GM12878 (cell line): Measurements from ENCODE around the gene C1orf52. TPM values are rescaled to one million over a fixed set of nuclear protein-coding genes. Genes with fewer than 3 reads are reported as not detected.

ENCODE experiments used
- ATAC-seq: fragments of 200-7000 bp; cut with Tn5 transposase; 3 replicates; pipeline ENCODE4 v1.9.1; 2020; ENCODE audit warnings: mild to moderate bottlenecking, moderate library complexity
- BruUV-seq: library from RNA; stranded (reverse); fragments of 400-500 nt; replicated peaks from 2 replicates; lab custom pipeline; 2021; lab: Mats Ljungman, UMichigan
- CTCF ChIA-PET: fragments of 300-600 bp; sonication (Branson Sonifier 250); formaldehyde crosslinking; extraction: SDS; loops from one replicate; lab custom pipeline; 2021; ENCODE audit warnings: inconsistent platforms; lab: Yijun Ruan, JAX
- POLR2A ChIA-PET: fragments of 350-600 bp; formaldehyde crosslinking; extraction: SDS; loops from one replicate; lab custom pipeline; 2021; ENCODE audit warnings: inconsistent platforms; lab: Charles Lee
- RAD21 ChIA-PET: fragments of 300-600 bp; sonication (Branson Sonifier 250); formaldehyde crosslinking; loops from one replicate; lab custom pipeline; 2023; ENCODE audit warnings: antibody characterized with exemption; ENCODE audit not compliant: unreplicated experiment; lab: Charles Lee
- SMC1A ChIA-PET: fragments of 300-600 bp; sonication (Branson Sonifier 250); formaldehyde crosslinking; loops from one replicate; lab custom pipeline; 2023; ENCODE audit not compliant: unreplicated experiment, uncharacterized antibody; lab: Charles Lee
- DNase-seq: peaks from one replicate; pipeline ENCODE4 v3.0.0-alpha.2; 2011; ENCODE audit warnings: low read depth, low spot score
- FAIRE-seq: peaks from 3 replicates; lab custom pipeline; 2011; peaks lifted over from hg19 to GRCh38; lab: Jason Lieb, UNC
- H2AFZ ChIP-seq: 2 replicates; pipeline ENCODE4 v1.6.0; 2011; ENCODE audit warnings: low read depth, low read length, control low read depth; ENCODE audit not compliant: control insufficient read depth
- H3K27ac ChIP-seq: 2 replicates; pipeline ENCODE4 v1.5.1; 2011; ENCODE audit warnings: control low read depth; ENCODE audit not compliant: control insufficient read depth, insufficient read depth
- H3K27me3 ChIP-seq, 2 experiments: replicated peaks in 1 of 2; 2 replicates each; pipeline versions ENCODE4 v1.6.0 to v1.6.1; 2011; ENCODE audit warnings: low read length in 1 of 2; ENCODE audit not compliant: control insufficient read depth in 2 of 2, insufficient read depth in 2 of 2
- H3K36me3 ChIP-seq, 2 experiments: 2 replicates each; pipeline ENCODE4 v1.5.1; 2011; ENCODE audit warnings: low read length in 1 of 2; ENCODE audit not compliant: control insufficient read depth in 2 of 2, insufficient read depth in 2 of 2
- H3K4me1 ChIP-seq: 2 replicates; pipeline ENCODE4 v1.6.1; 2011; ENCODE audit warnings: mild to moderate bottlenecking, low read length, moderate library complexity, mixed read lengths; ENCODE audit not compliant: control insufficient read depth, insufficient read depth
- H3K4me2 ChIP-seq: 2 replicates; pipeline ENCODE4 v1.6.0; 2011; ENCODE audit warnings: control low read depth; ENCODE audit not compliant: control insufficient read depth, insufficient read depth
- H3K4me3 ChIP-seq: fragments of 200-600 bp; sonication (generic); 2 replicates; pipeline ENCODE4 v1.5.1; 2016
- H3K79me2 ChIP-seq: 2 replicates; pipeline ENCODE4 v1.6.0; 2011; ENCODE audit warnings: low read length; ENCODE audit not compliant: control insufficient read depth, insufficient read depth
- H3K9ac ChIP-seq: 2 replicates; pipeline ENCODE4 v1.8.0; 2011; ENCODE audit warnings: low read length, control low read depth, mixed read lengths; ENCODE audit not compliant: control insufficient read depth, insufficient read depth
- H3K9me3 ChIP-seq: replicated peaks from 3 replicates; pipeline ENCODE4 v1.5.1; 2011; ENCODE audit warnings: mild to moderate bottlenecking, low read length; ENCODE audit not compliant: control insufficient read depth, insufficient read depth
- H4K20me1 ChIP-seq: 2 replicates; pipeline ENCODE4 v1.6.0; 2011; ENCODE audit not compliant: control insufficient read depth, insufficient read depth
- CUX1 ChIP-seq: IDR thresholded peaks from 2 replicates; pipeline ENCODE4 v1.6.1; 2012; ENCODE audit warnings: improper control_type of control experiment, low read depth, low read length; ENCODE audit not compliant: insufficient replicate concordance
- EED ChIP-seq: sonication (generic); IDR thresholded peaks from 2 replicates; pipeline ENCODE4 v1.6.1; 2016; ENCODE audit warnings: antibody characterized with exemption, low read depth
- ESRRA ChIP-seq: IDR thresholded peaks from 2 replicates; pipeline ENCODE4 v1.6.1; 2012; ENCODE audit warnings: mild to moderate bottlenecking, low read length, improper control_type of control experiment
- EZH2 ChIP-seq: IDR thresholded peaks from 2 replicates; pipeline ENCODE4 v1.6.1; 2012; ENCODE audit warnings: low read depth, mild to moderate bottlenecking, control low read depth, inconsistent platforms, low read length, borderline replicate concordance; ENCODE audit not compliant: control insufficient read depth
- IKZF2 ChIP-seq, 2 experiments: fragments of 450-650 bp; IDR thresholded peaks; 2 replicates each; pipeline ENCODE4 v1.6.1; 2017; ENCODE audit warnings: mild to moderate bottlenecking in 2 of 2, moderate library complexity in 2 of 2
- NFIC ChIP-seq: IDR thresholded peaks from 2 replicates; pipeline ENCODE4 v1.6.1; 2012; ENCODE audit warnings: low read depth, mild to moderate bottlenecking, inconsistent platforms, low read length, moderate library complexity
- NR2C1 ChIP-seq: fragments of 450-650 bp; IDR thresholded peaks from 2 replicates; pipeline ENCODE4 v1.6.1; 2017; ENCODE audit warnings: antibody characterized with exemption, mild to moderate bottlenecking, moderate library complexity
- RBBP5 ChIP-seq: fragments of 200-600 bp; sonication (generic); conservative IDR thresholded peaks from 2 replicates; pipeline ENCODE4 v1.6.1; 2016
- SPI1 ChIP-seq: IDR thresholded peaks from 2 replicates; pipeline ENCODE4 v1.6.1; 2011; ENCODE audit warnings: low read depth, mild to moderate bottlenecking, low read length, moderate library complexity, borderline replicate concordance; ENCODE audit not compliant: insufficient read depth
- SUPT20H ChIP-seq: IDR thresholded peaks from 2 replicates; pipeline ENCODE4 v1.6.1; 2011; ENCODE audit warnings: low read depth, mild to moderate bottlenecking, low read length, moderate library complexity, borderline replicate concordance; ENCODE audit not compliant: control insufficient read depth
- TBL1XR1 ChIP-seq: IDR thresholded peaks from 2 replicates; pipeline ENCODE4 v1.6.1; 2012; ENCODE audit warnings: low read depth, low read length, improper control_type of control experiment
- WGBS: methylation state at CpG from one replicate; pipeline ENCODE4 v1.1.6; 2016; ENCODE audit warnings: low lambda C conversion rate; ENCODE audit not compliant: insufficient replicate concordance, insufficient coverage; ENCODE audit errors: missing lambda C conversion rate; 5-methylcytosine and 5-hydroxymethylcytosine counted together
- in situ Hi-C: fragments of 300-500 bp; cut with MboI; formaldehyde crosslinking; loops from 9 replicates; pipeline ENCODE4 v1.14.3; 2018; ENCODE audit warnings: mixed read lengths
- intact Hi-C: fragments of 100-400 bp; cut with micrococcal nuclease; formaldehyde crosslinking; loops from one replicate; pipeline ENCODE4 v1.14.2; 2022; ENCODE audit not compliant: unreplicated experiment
- polyA plus RNA-seq, 11 experiments: library from polyadenylated mRNA; depleted of rRNA in 4 of 11; unstranded in 6 of 11; stranded (reverse) in 5 of 11; fragments of >200 nt; fragmentation: Nextera tagmentation in 4 of 11; fragmentation: Illumina TruSeq in 1 of 11; extraction: Ambion mirVana in 4 of 11; extraction: Trizol in 1 of 11; gene quantifications; 1 replicate in 1 of 11; 2 replicates in 10 of 11; pipeline versions ENCODE4 v1.2.1 to v1.2.3, GENCODE V29; 2011 to 2016; ENCODE audit warnings: inconsistent platforms in 2 of 11, missing spikeins in 2 of 11, low read depth in 1 of 11
- total RNA-seq, 4 experiments: library from RNA; depleted of rRNA in 3 of 4; stranded (reverse); fragments of >200 nt in 3 of 4; fragmentation: Illumina TruSeq in 1 of 4; extraction: Trizol in 1 of 4; gene quantifications; 2 replicates each; pipeline versions ENCODE4 v1.2.1 to v1.2.3, GENCODE V29; 2013 to 2021

Gene C1orf52
- total and polyA plus RNA-seq, 10 of the 15 experiments (the other 5 are each of a cell fraction or from before 2014, with no cell fraction given), result 9.4 to 39.5 (median 17.6) TPM

- intact Hi-C loops (no loop called here), in situ Hi-C loops (no loop called here)
- no peak overlapping the region for H2AFZ ChIP-seq
- no peak overlapping the region for H3K27ac ChIP-seq
- ChIA-PET POLR2A (interaction anchor here (6.6 kb wide), 1 partner anchor 10 kb away, joined by 61 read pairs; the partner anchor contains the start of gene BCL10), RAD21 (interaction anchor here (1.0 to 1.4 kb wide), 2 partner anchors 12 to 236 kb away, joined by 3 to 5 read pairs; partner anchors contain the start of gene BCL10), CTCF (interaction anchor here (0.9 to 12.1 kb wide), 4 partner anchors 9 to 319 kb away, joined by 3 to 229 read pairs (median 7); partner anchors contain the start of gene BCL10)
- BruUV-seq, result no TSS peak
- H3K79me2 ChIP-seq, result peaks cover 3% of the 10 kb centered on the region
- no peak overlapping the region for H3K9ac ChIP-seq
- H3K9me3 ChIP-seq, result no peaks in the 10 kb centered on the region
- ATAC-seq (no peak), DNase-seq (no peak)
- peaks cover 0 to 14% of the 10 kb centered on the region in 2 experiments; a peak in 3 of 4 replicates for H3K36me3 ChIP-seq
- 89% methylated on average over 2 of the region's 2 CpGs for WGBS
- no peak for TF ChIP-seq SUPT20H
- TF ChIP-seq ESRRA, result no peak
- TF ChIP-seq IKZF2 (IDR thresholded peaks at IDR 0.05), result no peak
- TF ChIP-seq NR2C1, result no peak
- TF ChIP-seq CUX1, result no peak
- TF ChIP-seq EED, result no peak
- no peak for TF ChIP-seq EZH2
- TF ChIP-seq TBL1XR1, result no peak
- TF ChIP-seq SPI1, result no peak
- no peak for TF ChIP-seq RBBP5
- no peak for TF ChIP-seq NFIC
- TF ChIP-seq, all 136 proteins: peak for 0
- H4K20me1 ChIP-seq, result no peaks in the 10 kb centered on the region
- H3K27me3 ChIP-seq, result no peaks in the 10 kb centered on the region
- H3K4me1 ChIP-seq, result no peaks in the 10 kb centered on the region
- no peak for FAIRE-seq
- SMC1A ChIA-PET, result interaction anchor here (1.5 to 11.0 kb wide), 2 partner anchors 9 to 11 kb away, joined by 4 to 110 read pairs; partner anchors contain the start of gene BCL10
- no peak overlapping the region for H3K4me2 ChIP-seq
- no peak overlapping the region for H3K4me3 ChIP-seq
These were observed 4.7 kb upstream of the C1orf52 start for GRCh38 chr1:85264150-85264549.
